NCI-H510A (cell line): ENCODE data around the gene HSPA12B.

ENCODE experiments used
- DNase-seq: peaks from one replicate; lab custom pipeline; 2025; lab: John Stamatoyannopoulos, UW

The HSPA12B gene

GRCh38 chr20:3767110-3767426 is 34.6 kb downstream of the HSPA12B start:
- DNase-seq = no peak

- DNase-seq = peak; percentile 99
Observed at GRCh38 chr20:3767427-3768341, 35.2 kb downstream of the HSPA12B start, which contains the start of gene ADISSP. Gene ADISSP (minus strand): TSS chr20:3767753. CDS start chr20:3760100, 7,653 bp downstream.

- DNase-seq = peak; percentile 82
Observed at GRCh38 chr20:3768342-3769130, 36.1 kb downstream of the HSPA12B start.

- no peak for DNase-seq
Observed at GRCh38 chr20:3771552-3772058, 39.1 kb downstream of the HSPA12B start.

GRCh38 chr20:3775457-3776108 is 43.1 kb downstream of the HSPA12B start:
- DNase-seq = no peak

GRCh38 chr20:3777381-3777715 is 44.9 kb downstream of the HSPA12B start:
- DNase-seq = no peak

- peak; percentile 79 for DNase-seq
Observed at GRCh38 chr20:3777716-3778629, 45.5 kb downstream of the HSPA12B start.

GRCh38 chr20:3778976-3779375 is 46.5 kb downstream of the HSPA12B start:
- DNase-seq = no peak

- DNase-seq = peak; percentile 86
Observed at GRCh38 chr20:3781153-3781910, 48.8 kb downstream of the HSPA12B start, which contains the start of gene SPEF1. Gene SPEF1 (minus strand): TSS chr20:3781448. CDS start chr20:3781287, 161 bp downstream.

- peak; percentile 66 for DNase-seq
Observed at GRCh38 chr20:3782597-3782996, 50.1 kb downstream of the HSPA12B start.

GRCh38 chr20:3783068-3783489 is 50.6 kb downstream of the HSPA12B start:
- DNase-seq = peak; percentile 83

GRCh38 chr20:3783511-3784195 is 51.2 kb downstream of the HSPA12B start:
- no peak for DNase-seq

GRCh38 chr20:3784216-3784853 is 51.9 kb downstream of the HSPA12B start:
- no peak for DNase-seq

- no peak for DNase-seq
Observed at GRCh38 chr20:3784863-3785239, 52.4 kb downstream of the HSPA12B start.

GRCh38 chr20:3785240-3786125 is 53.0 kb downstream of the HSPA12B start:
- DNase-seq = peak; percentile 47

GRCh38 chr20:3786126-3786484 is 53.6 kb downstream of the HSPA12B start:
- peak; percentile 43 for DNase-seq

GRCh38 chr20:3786665-3787323 is 54.3 kb downstream of the HSPA12B start, which contains the start of gene CENPB:
Gene CENPB (minus strand): TSS chr20:3786740. CDS start chr20:3786483, 257 bp downstream.
- peak; percentile 87 for DNase-seq
